Stimulated activated CD8-positive, alpha-beta memory T cell treated with anti-CD3 and anti-CD28 coated beads, Interleukin-12 subunit alpha, Interleukin-12 subunit beta, amount 100 ng/mL, for 1 hour (primary cell): Measurements from ENCODE around the gene GRPEL1.
A peak's percentile ranks its signal among the peaks of the same experiment; 100 is the strongest.
"Not testable (repeated sequence)": the region's sequence is repeated elsewhere in the genome, so short reads cannot be mapped to it uniquely, and the experiment has no call there.

ENCODE experiments used
- DNase-seq: peaks from one replicate; pipeline ENCODE4 v3.0.0-alpha.2; 2020; ENCODE audit warnings: low read depth

Gene GRPEL1

GRCh38 chr4:7067452-7068278 is at the start of gene GRPEL1:
TSS of gene GRPEL1 (minus strand) at chr4:7068064. CDS start at chr4:7068032, 32 bp downstream.
- peak; percentile 100 for DNase-seq

GRCh38 chr4:7116705-7117104 is 48.8 kb upstream of the GRPEL1 start:
- DNase-seq: no peak

GRCh38 chr4:7115557-7116340 is 47.9 kb upstream of the GRPEL1 start:
- DNase-seq: no peak

- DNase-seq: no peak
Observed at GRCh38 chr4:7112656-7113055, 44.8 kb upstream of the GRPEL1 start.

GRCh38 chr4:7111441-7111840 is 43.6 kb upstream of the GRPEL1 start:
- DNase-seq: no peak

- no peak for DNase-seq
Observed at GRCh38 chr4:7110546-7110945, 42.7 kb upstream of the GRPEL1 start.

- DNase-seq: no peak
Observed at GRCh38 chr4:7109169-7109568, 41.3 kb upstream of the GRPEL1 start.

- DNase-seq: no peak
Observed at GRCh38 chr4:7108660-7109059, 40.8 kb upstream of the GRPEL1 start.

GRCh38 chr4:7108046-7108625 is 40.3 kb upstream of the GRPEL1 start:
- DNase-seq: no peak

- no peak for DNase-seq
Observed at GRCh38 chr4:7107166-7107905, 39.5 kb upstream of the GRPEL1 start.

- no peak for DNase-seq
Observed at GRCh38 chr4:7105276-7105675, 37.4 kb upstream of the GRPEL1 start.

- DNase-seq: no peak
Observed at GRCh38 chr4:7104366-7105031, 36.6 kb upstream of the GRPEL1 start.

- no peak for DNase-seq
Observed at GRCh38 chr4:7103607-7104365, 35.9 kb upstream of the GRPEL1 start.

- DNase-seq: peak; percentile 63
Observed at GRCh38 chr4:7103031-7103606, 35.3 kb upstream of the GRPEL1 start.

- not testable (repeated sequence) for DNase-seq
Observed at GRCh38 chr4:7102516-7102909, 34.6 kb upstream of the GRPEL1 start.

GRCh38 chr4:7101692-7102515 is 34.0 kb upstream of the GRPEL1 start:
- peak; percentile 17 for DNase-seq

GRCh38 chr4:7096236-7096635 is 28.4 kb upstream of the GRPEL1 start:
- no peak for DNase-seq

GRCh38 chr4:7095611-7096155 is 27.8 kb upstream of the GRPEL1 start:
- no peak for DNase-seq

- DNase-seq: no peak
Observed at GRCh38 chr4:7094916-7095315, 27.1 kb upstream of the GRPEL1 start.
